Activated CD8-positive, alpha-beta T cell treated with anti-CD3 and anti-CD28 coated beads, Interleukin-2, amount 10 ng/mL, durations not matched to agents 7 days and 5 days (primary cell): ENCODE results near the gene TLR9. TPM values are rescaled to one million over a fixed set of nuclear protein-coding genes. Genes with fewer than 3 reads are reported as not detected.
A peak's percentile ranks its signal among the peaks of the same experiment; 100 is the strongest.

Experiments used
- ATAC-seq: fragments of 150-1000 bp; cut with Tn5 transposase; one replicate; pipeline ENCODE4 v1.10.0; 2021; ENCODE audit warnings: moderate library complexity
- CTCF ChIA-PET: fragments of 350-600 bp; sonication (Branson Sonifier 250); formaldehyde crosslinking; loops from one replicate; lab custom pipeline; 2021; ENCODE audit warnings: antibody characterized with exemption; lab: Charles Lee
- POLR2A ChIA-PET: fragments of 350-600 bp; sonication (Branson Sonifier 250); formaldehyde crosslinking; loops from one replicate; lab custom pipeline; 2021; ENCODE audit warnings: antibody characterized with exemption; lab: Charles Lee
- DNase-seq: peaks from one replicate; pipeline ENCODE4 v3.0.0-alpha.2; 2020
- H3K27ac Mint-ChIP-seq: one replicate; pipeline ENCODE4 v1.8.0; 2021; ENCODE audit warnings: mild to moderate bottlenecking, mixed read lengths
- H3K27me3 Mint-ChIP-seq: one replicate; pipeline ENCODE4 v1.8.0; 2021; ENCODE audit warnings: low read depth, mixed read lengths
- H3K36me3 Mint-ChIP-seq: one replicate; pipeline ENCODE4 v1.8.0; 2021; ENCODE audit warnings: low read depth, mixed read lengths
- H3K4me1 Mint-ChIP-seq: one replicate; pipeline ENCODE4 v1.8.0; 2021; ENCODE audit warnings: low read depth, mixed read lengths
- H3K4me3 Mint-ChIP-seq: one replicate; pipeline ENCODE4 v1.8.0; 2021; ENCODE audit warnings: mild to moderate bottlenecking, mixed read lengths
- H3K9me3 Mint-ChIP-seq: one replicate; pipeline ENCODE4 v1.8.0; 2022; ENCODE audit warnings: mixed read lengths; ENCODE audit not compliant: insufficient read depth
- total RNA-seq, 2 experiments: library from RNA; stranded (reverse); gene quantifications; one replicate each; pipeline ENCODE4 v1.2.3, GENCODE V29; 2021

TLR9 gene
- total RNA-seq, 2 experiments from 2014 or later, result 0.52 to 0.79 TPM

GRCh38 chr3:52259035-52259434 is 33.6 kb upstream of the TLR9 start:
- Mint-ChIP-seq H3K27ac (peak overlapping the region; percentile 8), H3K4me3 (no peak overlapping the region), H3K27me3 (no peaks in the 10 kb centered on the region), H3K36me3 (peaks cover 97% of the 10 kb centered on the region), H3K4me1 (peaks cover 88% of the 10 kb centered on the region), H3K9me3 (no peaks in the 10 kb centered on the region)
- ChIA-PET POLR2A (interaction anchor here (1.2 kb wide), 2 partner anchors 9 to 19 kb away, joined by 3 to 6 read pairs; partner anchors contain the start of gene WDR82), CTCF (interaction anchor here (1.0 to 3.0 kb wide), 7 partner anchors 10 to 80 kb away, joined by 3 to 15 read pairs (median 5); partner anchors contain the start of gene WDR82)
- ATAC-seq (no peak), DNase-seq (no peak)

GRCh38 chr3:52257911-52258310 is 32.5 kb upstream of the TLR9 start:
- DNase-seq, result no peak
- no peak for ATAC-seq
- Mint-ChIP-seq H3K4me3 (no peak overlapping the region), H3K4me1 (peaks cover 89% of the 10 kb centered on the region), H3K36me3 (peaks cover 97% of the 10 kb centered on the region), H3K27ac (peak overlapping the region; percentile 36), H3K9me3 (no peaks in the 10 kb centered on the region), H3K27me3 (no peaks in the 10 kb centered on the region)
- POLR2A ChIA-PET, result interaction anchor here (0.6 to 1.2 kb wide), 5 partner anchors 8 to 20 kb away, joined by 3 to 6 read pairs (median 4); partner anchors contain the start of gene WDR82
- CTCF ChIA-PET, result interaction anchor here (1.0 to 1.9 kb wide), 4 partner anchors 13 to 27 kb away, joined by 4 to 6 read pairs (median 5); partner anchors contain the start of gene WDR82

GRCh38 chr3:52256622-52257021 is 31.2 kb upstream of the TLR9 start:
- H3K36me3 Mint-ChIP-seq, result peaks cover 96% of the 10 kb centered on the region
- no peaks in the 10 kb centered on the region for H3K27me3 Mint-ChIP-seq
- H3K9me3 Mint-ChIP-seq, result no peaks in the 10 kb centered on the region
- peak overlapping the region; percentile 99 for H3K27ac Mint-ChIP-seq
- H3K4me1 Mint-ChIP-seq, result peaks cover 87% of the 10 kb centered on the region
- ChIA-PET CTCF (interaction anchor here (0.9 to 4.8 kb wide), 8 partner anchors 10 to 82 kb away, joined by 3 to 44 read pairs (median 3); partner anchors contain the start of gene TWF2), POLR2A (interaction anchor here (1.6 to 20.7 kb wide), 2 partner anchors 17 to 26 kb away, joined by 5 to 400 read pairs; partner anchors contain the start of genes GLYCTK and WDR82)
- ATAC-seq, result no peak
- no peak for DNase-seq
- no peak overlapping the region for H3K4me3 Mint-ChIP-seq

- Mint-ChIP-seq H3K27me3 (no peaks in the 10 kb centered on the region), H3K27ac (peak overlapping the region; percentile 99), H3K36me3 (peaks cover 95% of the 10 kb centered on the region), H3K4me1 (peaks cover 87% of the 10 kb centered on the region), H3K4me3 (no peak overlapping the region), H3K9me3 (no peaks in the 10 kb centered on the region)
- CTCF ChIA-PET, result interaction anchor here (1.0 to 4.8 kb wide), 8 partner anchors 12 to 83 kb away, joined by 3 to 44 read pairs (median 3); partner anchors contain the start of gene TWF2
- POLR2A ChIA-PET, result interaction anchor here (0.6 to 20.7 kb wide), 5 partner anchors 9 to 27 kb away, joined by 3 to 400 read pairs (median 5); partner anchors contain the start of genes GLYCTK and WDR82
- ATAC-seq (no peak), DNase-seq (no peak)
Observed at GRCh38 chr3:52256159-52256558, 30.7 kb upstream of the TLR9 start.

DNA sequence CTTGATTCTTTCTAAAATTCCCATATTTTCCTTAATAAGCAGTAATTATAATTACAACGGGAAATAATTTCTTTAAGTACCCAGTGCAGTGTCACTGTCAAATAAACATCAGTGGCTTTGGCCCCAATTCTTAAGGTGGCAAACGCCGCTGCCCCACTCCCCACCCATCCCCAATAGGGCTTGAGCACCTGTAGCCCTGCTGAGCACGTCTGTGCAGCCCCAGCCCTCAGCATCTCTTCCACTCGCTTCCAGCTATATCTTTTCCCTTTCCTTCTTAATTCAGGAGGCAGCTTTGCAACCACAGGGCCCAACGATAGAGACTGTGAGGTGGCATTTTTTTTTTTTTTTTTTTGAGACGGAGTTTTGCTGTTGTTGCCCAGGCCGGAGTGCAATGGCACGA is 29.2 kb upstream of the TLR9 start:
- Mint-ChIP-seq H3K9me3 (no peaks in the 10 kb centered on the region), H3K4me1 (peaks cover 91% of the 10 kb centered on the region), H3K27ac (peak overlapping the region; percentile 99), H3K36me3 (peaks cover 93% of the 10 kb centered on the region), H3K4me3 (peak overlapping the region; percentile 77), H3K27me3 (no peaks in the 10 kb centered on the region)
- ChIA-PET CTCF (interaction anchor here (0.7 to 4.8 kb wide), 7 partner anchors 9 to 1931 kb away, joined by 3 to 44 read pairs (median 13); no protein-coding TSS in a partner anchor), POLR2A (interaction anchor here (2.4 to 20.7 kb wide), 4 partner anchors 15 to 28 kb away, joined by 8 to 400 read pairs (median 27); partner anchors contain the start of genes GLYCTK, TWF2 and WDR82)
- DNase-seq (no peak), ATAC-seq (no peak)

DNA sequence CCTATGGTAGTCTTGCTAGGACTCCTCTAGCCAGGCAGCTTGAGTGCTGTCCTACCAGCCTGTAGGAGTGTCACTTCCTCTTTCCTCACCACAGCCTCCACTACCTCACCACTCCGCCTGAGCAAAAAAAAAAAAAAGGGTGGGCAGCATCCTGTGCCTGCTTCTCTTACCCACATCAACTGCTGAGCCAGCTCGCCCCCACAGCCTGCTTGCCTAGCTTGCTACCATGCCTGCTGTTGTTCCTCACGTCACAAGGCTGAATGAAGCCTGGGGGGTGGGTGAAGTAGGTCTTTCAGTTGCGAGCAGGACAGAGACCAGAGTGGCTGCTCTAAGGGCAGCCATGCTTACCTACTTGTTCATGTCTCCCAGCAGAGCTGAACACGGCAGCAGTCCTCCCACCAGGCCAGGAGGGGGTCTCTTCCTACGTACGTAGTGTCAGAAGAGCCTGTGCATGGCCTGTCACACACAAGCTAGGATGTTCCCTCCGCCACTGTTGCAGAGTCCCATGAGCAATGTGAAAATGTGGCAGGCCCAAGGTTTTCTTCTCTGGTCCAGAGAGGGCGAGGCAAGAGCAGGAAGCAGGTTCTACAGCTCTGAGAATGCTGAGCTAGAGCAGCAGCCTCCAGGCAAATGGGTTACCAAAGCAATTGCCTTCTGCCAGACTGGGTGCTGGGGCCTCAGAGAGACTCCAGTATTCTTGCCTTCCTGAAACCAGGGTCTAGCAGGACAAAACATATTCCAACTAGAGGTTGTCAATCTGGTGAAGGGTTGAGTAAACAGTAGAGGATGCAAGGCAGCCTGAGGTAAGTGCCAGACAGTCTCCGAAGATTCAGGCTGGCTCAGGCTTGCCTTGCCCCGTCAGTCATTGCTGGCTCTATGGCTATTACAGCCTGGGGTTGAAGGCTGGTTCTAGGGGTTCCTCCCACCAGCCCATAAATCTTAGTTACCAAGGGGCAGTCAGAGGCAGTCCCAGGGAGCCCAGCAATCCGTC is 28.2 kb upstream of the TLR9 start:
- ATAC-seq, result peak; percentile 88
- Mint-ChIP-seq H3K9me3 (no peaks in the 10 kb centered on the region), H3K4me1 (peaks cover 95% of the 10 kb centered on the region), H3K36me3 (peaks cover 93% of the 10 kb centered on the region), H3K4me3 (peak overlapping the region; percentile 77), H3K27ac (peak overlapping the region; percentile 99), H3K27me3 (no peaks in the 10 kb centered on the region)
- CTCF ChIA-PET, result interaction anchor here (0.7 to 6.8 kb wide), 16 partner anchors 7 to 87 kb away, joined by 3 to 66 read pairs (median 10); partner anchors contain the start of genes GLYCTK, TWF2 and WDR82
- POLR2A ChIA-PET, result interaction anchor here (0.8 to 20.7 kb wide), 8 partner anchors 10 to 33 kb away, joined by 4 to 400 read pairs (median 16); partner anchors contain the start of genes GLYCTK, TWF2 and WDR82
- DNase-seq, result peak; percentile 90

GRCh38 chr3:52250122-52250521 is 24.7 kb upstream of the TLR9 start:
- Mint-ChIP-seq H3K27ac (peak overlapping the region; percentile 82), H3K36me3 (peaks cover 84% of the 10 kb centered on the region), H3K27me3 (no peaks in the 10 kb centered on the region), H3K4me3 (no peak overlapping the region), H3K9me3 (no peaks in the 10 kb centered on the region), H3K4me1 (peaks cover 85% of the 10 kb centered on the region)
- POLR2A ChIA-PET, result interaction anchor here (0.7 to 20.7 kb wide), 3 partner anchors 8 to 33 kb away, joined by 3 to 400 read pairs (median 7); partner anchors contain the start of genes GLYCTK and WDR82
- no peak for ATAC-seq
- DNase-seq, result no peak
- CTCF ChIA-PET, result interaction anchor here (1.9 to 8.4 kb wide), 4 partner anchors 18 to 30 kb away, joined by 5 to 66 read pairs (median 31); partner anchors contain the start of gene WDR82

- peaks cover 85% of the 10 kb centered on the region for H3K4me1 Mint-ChIP-seq
- POLR2A ChIA-PET, result interaction anchor here (0.7 to 20.7 kb wide), 6 partner anchors 9 to 33 kb away, joined by 3 to 400 read pairs (median 8); partner anchors contain the start of genes GLYCTK, TWF2 and WDR82
- H3K9me3 Mint-ChIP-seq, result no peaks in the 10 kb centered on the region
- CTCF ChIA-PET, result interaction anchor here (1.9 to 8.4 kb wide), 4 partner anchors 18 to 29 kb away, joined by 5 to 66 read pairs (median 31); partner anchors contain the start of gene WDR82
- ATAC-seq (no peak), DNase-seq (no peak)
- H3K27ac Mint-ChIP-seq, result peak overlapping the region; percentile 82
- H3K36me3 Mint-ChIP-seq, result peaks cover 80% of the 10 kb centered on the region
- H3K27me3 Mint-ChIP-seq, result no peaks in the 10 kb centered on the region
- H3K4me3 Mint-ChIP-seq, result no peak overlapping the region
Observed at GRCh38 chr3:52249683-52250082, 24.2 kb upstream of the TLR9 start.

- Mint-ChIP-seq H3K4me3 (peak overlapping the region; percentile 92), H3K36me3 (peaks cover 76% of the 10 kb centered on the region), H3K27me3 (no peaks in the 10 kb centered on the region), H3K27ac (peak overlapping the region; percentile 82), H3K9me3 (no peaks in the 10 kb centered on the region), H3K4me1 (peaks cover 85% of the 10 kb centered on the region)
- no peak for ATAC-seq
- POLR2A ChIA-PET, result interaction anchor here (0.9 to 20.7 kb wide), 8 partner anchors 9 to 308 kb away, joined by 3 to 400 read pairs (median 6); partner anchors contain the start of genes GLYCTK, RRP9, TWF2 and WDR82
- CTCF ChIA-PET, result interaction anchor here (1.0 to 8.4 kb wide), 6 partner anchors 9 to 90 kb away, joined by 3 to 66 read pairs (median 8); partner anchors contain the start of gene WDR82
- no peak for DNase-seq
Observed at GRCh38 chr3:52248816-52249547, 23.5 kb upstream of the TLR9 start.

DNA sequence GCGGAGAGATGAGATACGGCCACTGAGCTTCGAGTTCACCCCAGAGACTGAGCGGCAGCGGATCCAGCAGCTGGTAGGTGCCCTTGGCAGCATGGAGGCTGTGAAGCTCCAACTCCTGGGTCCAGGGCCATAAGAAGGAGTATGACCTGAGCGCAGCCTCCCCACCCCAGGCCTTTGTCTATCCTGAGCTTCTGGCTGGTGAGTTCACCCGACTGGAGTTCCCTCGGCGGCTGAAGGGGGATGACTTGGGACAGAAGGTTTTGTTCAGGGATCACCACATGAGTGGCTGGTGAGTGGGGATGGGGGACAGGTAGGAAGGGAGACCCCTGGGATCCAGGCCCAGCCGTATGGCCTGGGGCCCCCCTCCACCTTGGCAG is 22.7 kb upstream of the TLR9 start:
- peaks cover 70% of the 10 kb centered on the region for H3K36me3 Mint-ChIP-seq
- H3K27ac Mint-ChIP-seq, result peak overlapping the region; percentile 82
- H3K4me1 Mint-ChIP-seq, result peaks cover 85% of the 10 kb centered on the region
- no peaks in the 10 kb centered on the region for H3K9me3 Mint-ChIP-seq
- CTCF ChIA-PET, result interaction anchor here (0.7 to 8.4 kb wide), 5 partner anchors 8 to 91 kb away, joined by 3 to 66 read pairs (median 5); partner anchors contain the start of gene WDR82
- H3K4me3 Mint-ChIP-seq, result peak overlapping the region; percentile 92
- no peaks in the 10 kb centered on the region for H3K27me3 Mint-ChIP-seq
- POLR2A ChIA-PET, result interaction anchor here (0.9 to 20.7 kb wide), 9 partner anchors 8 to 307 kb away, joined by 3 to 400 read pairs (median 6); partner anchors contain the start of genes GLYCTK, RRP9, TWF2 and WDR82
- ATAC-seq (no peak), DNase-seq (no peak)
